GM12878 (cell line): Measurements from ENCODE around the gene PTBP3. TPM values are rescaled to one million over a fixed set of nuclear protein-coding genes. Genes with fewer than 3 reads are reported as not detected.

ENCODE experiments used
- ATF7 ChIP-seq: fragments of 450-650 bp; IDR thresholded peaks from 2 replicates; pipeline ENCODE4 v1.6.1; 2016; ENCODE audit warnings: low read depth, mild to moderate bottlenecking
- BCLAF1 ChIP-seq: fragments of 450-650 bp; IDR thresholded peaks from 2 replicates; pipeline ENCODE4 v1.6.1; 2017; ENCODE audit warnings: antibody characterized with exemption, mild to moderate bottlenecking, moderate library complexity
- ESRRA ChIP-seq: IDR thresholded peaks from 2 replicates; pipeline ENCODE4 v1.6.1; 2012; ENCODE audit warnings: mild to moderate bottlenecking, low read length, improper control_type of control experiment
- MEF2B ChIP-seq: fragments of 450-650 bp; IDR thresholded peaks from 2 replicates; pipeline ENCODE4 v1.6.1; 2018; ENCODE audit warnings: mild to moderate bottlenecking, moderate library complexity; ENCODE audit not compliant: partially characterized antibody, poor library complexity, severe bottlenecking
- MYC ChIP-seq: IDR thresholded peaks from 2 replicates; pipeline ENCODE4 v1.6.1; 2011; ENCODE audit warnings: mild to moderate bottlenecking, low read length, moderate library complexity, inconsistent platforms; ENCODE audit not compliant: insufficient read depth, insufficient replicate concordance, insufficient read length, severe bottlenecking
- PAX5 ChIP-seq: IDR thresholded peaks from 2 replicates; pipeline ENCODE4 v1.6.1; 2011; ENCODE audit warnings: low read depth, low read length, borderline replicate concordance
- PKNOX1 ChIP-seq: fragments of 450-650 bp; IDR thresholded peaks from 2 replicates; pipeline ENCODE4 v1.6.1; 2016; ENCODE audit warnings: mild to moderate bottlenecking
- POLR2AphosphoS2 ChIP-seq: IDR thresholded peaks from 2 replicates; pipeline ENCODE4 v1.6.1; 2011; ENCODE audit warnings: low read depth, mild to moderate bottlenecking, low read length, improper control_type of control experiment, moderate library complexity
- POLR2AphosphoS5 ChIP-seq: IDR thresholded peaks from 2 replicates; pipeline ENCODE4 v1.6.1; 2011; ENCODE audit warnings: mild to moderate bottlenecking, low read length, inconsistent platforms
- RELA ChIP-seq: fragments of 450-650 bp; IDR thresholded peaks from 2 replicates; pipeline ENCODE4 v1.8.0; 2014; ENCODE audit warnings: borderline replicate concordance; ENCODE audit not compliant: partially characterized antibody
- SIN3A ChIP-seq: IDR thresholded peaks from 2 replicates; pipeline ENCODE4 v1.6.1; 2012; ENCODE audit warnings: low read depth, low read length, improper control_type of control experiment
- SMAD5 ChIP-seq: IDR thresholded peaks from 2 replicates; pipeline ENCODE4 v1.6.1; 2016; ENCODE audit warnings: antibody characterized with exemption, low read depth
- SPI1 ChIP-seq: IDR thresholded peaks from 2 replicates; pipeline ENCODE4 v1.6.1; 2011; ENCODE audit warnings: low read depth, mild to moderate bottlenecking, low read length, moderate library complexity, borderline replicate concordance; ENCODE audit not compliant: insufficient read depth
- WRNIP1 ChIP-seq: IDR thresholded peaks from 2 replicates; pipeline ENCODE4 v1.6.1; 2011; ENCODE audit warnings: low read depth, low read length, improper control_type of control experiment, borderline replicate concordance
- ZBTB11 ChIP-seq: fragments of 450-650 bp; formaldehyde crosslinking; IDR thresholded peaks from 2 replicates; pipeline ENCODE4 v1.5.0; 2022; ENCODE audit warnings: mild to moderate bottlenecking, missing genetic modification characterization
- polyA plus RNA-seq, 11 experiments: library from polyadenylated mRNA; depleted of rRNA in 4 of 11; unstranded in 6 of 11; stranded (reverse) in 5 of 11; fragments of >200 nt; fragmentation: Nextera tagmentation in 4 of 11; fragmentation: Illumina TruSeq in 1 of 11; extraction: Ambion mirVana in 4 of 11; extraction: Trizol in 1 of 11; gene quantifications; 1 replicate in 1 of 11; 2 replicates in 10 of 11; pipeline versions ENCODE4 v1.2.1 to v1.2.3, GENCODE V29; 2011 to 2016; ENCODE audit warnings: inconsistent platforms in 2 of 11, missing spikeins in 2 of 11, low read depth in 1 of 11
- total RNA-seq, 4 experiments: library from RNA; depleted of rRNA in 3 of 4; stranded (reverse); fragments of >200 nt in 3 of 4; fragmentation: Illumina TruSeq in 1 of 4; extraction: Trizol in 1 of 4; gene quantifications; 2 replicates each; pipeline versions ENCODE4 v1.2.1 to v1.2.3, GENCODE V29; 2013 to 2021
- TF ChIP-seq, protein P1 (sequence below): IDR thresholded peaks from 2 replicates; pipeline ENCODE4 v1.6.1; 2011; ENCODE audit warnings: low read depth, low read length, improper control_type of control experiment, borderline replicate concordance
- TF ChIP-seq, protein P2 (sequence below): fragments of 150-350 bp; IDR thresholded peaks from 2 replicates; pipeline ENCODE4 v1.6.1; 2016; ENCODE audit warnings: low read depth, low read length

Gene PTBP3
- total and polyA plus RNA-seq, 10 of the 15 experiments (the other 5 are each of a cell fraction or from before 2014, with no cell fraction given) = 12.5 to 104 (median 52.7) TPM

DNA sequence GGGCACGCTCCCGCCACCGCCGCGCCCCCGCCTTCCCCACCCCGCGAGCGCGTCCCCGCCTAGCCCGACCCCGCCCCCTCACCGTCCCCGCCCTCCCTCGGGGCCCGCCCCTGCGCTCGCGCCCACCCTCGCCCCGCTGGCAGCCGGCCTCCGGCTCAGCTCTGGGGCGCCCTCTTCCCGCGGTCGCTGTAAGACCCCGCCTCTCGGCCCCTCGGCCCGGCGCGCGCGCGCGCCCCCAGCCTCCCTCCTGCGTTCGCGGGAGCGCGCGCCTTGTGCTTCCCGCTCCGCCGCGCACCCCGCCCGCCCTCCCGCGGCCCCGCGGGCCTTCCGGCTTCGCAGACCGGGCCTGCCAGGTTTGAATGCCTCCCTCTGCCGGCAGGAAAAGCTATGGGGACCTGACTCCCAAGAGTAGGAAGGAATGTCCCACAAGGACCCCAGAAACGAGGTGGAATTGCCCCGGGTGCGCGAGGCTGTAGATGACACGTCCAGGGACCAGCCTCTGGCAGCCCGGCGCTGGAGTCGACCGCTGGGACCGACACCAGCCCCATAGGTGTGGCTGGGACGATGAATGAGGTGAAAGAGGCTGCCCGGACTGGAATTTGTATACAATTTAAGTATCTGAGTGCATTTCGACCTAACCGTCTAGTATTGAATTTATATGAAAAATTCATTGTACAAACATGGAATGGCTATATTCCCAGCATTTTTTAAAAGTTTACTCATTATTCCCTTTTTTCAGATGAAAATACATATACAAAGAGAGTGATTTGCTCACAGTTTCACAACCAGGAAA, 416 bp upstream of the PTBP3 start (continued):
- TF ChIP-seq ZBTB11 (CRISPR knock-in tag) = no peak
- no peak for TF ChIP-seq SMAD5
- no peak for TF ChIP-seq MYC
- no peak for TF ChIP-seq ATF7
- peak; percentile 33; the same call in 1 of the 2 replicates for TF ChIP-seq POLR2AphosphoS5
- TF ChIP-seq BCLAF1 = no peak
- TF ChIP-seq, protein P1, sequence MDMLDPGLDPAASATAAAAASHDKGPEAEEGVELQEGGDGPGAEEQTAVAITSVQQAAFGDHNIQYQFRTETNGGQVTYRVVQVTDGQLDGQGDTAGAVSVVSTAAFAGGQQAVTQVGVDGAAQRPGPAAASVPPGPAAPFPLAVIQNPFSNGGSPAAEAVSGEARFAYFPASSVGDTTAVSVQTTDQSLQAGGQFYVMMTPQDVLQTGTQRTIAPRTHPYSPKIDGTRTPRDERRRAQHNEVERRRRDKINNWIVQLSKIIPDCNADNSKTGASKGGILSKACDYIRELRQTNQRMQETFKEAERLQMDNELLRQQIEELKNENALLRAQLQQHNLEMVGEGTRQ = no peak
- TF ChIP-seq, protein P2, sequence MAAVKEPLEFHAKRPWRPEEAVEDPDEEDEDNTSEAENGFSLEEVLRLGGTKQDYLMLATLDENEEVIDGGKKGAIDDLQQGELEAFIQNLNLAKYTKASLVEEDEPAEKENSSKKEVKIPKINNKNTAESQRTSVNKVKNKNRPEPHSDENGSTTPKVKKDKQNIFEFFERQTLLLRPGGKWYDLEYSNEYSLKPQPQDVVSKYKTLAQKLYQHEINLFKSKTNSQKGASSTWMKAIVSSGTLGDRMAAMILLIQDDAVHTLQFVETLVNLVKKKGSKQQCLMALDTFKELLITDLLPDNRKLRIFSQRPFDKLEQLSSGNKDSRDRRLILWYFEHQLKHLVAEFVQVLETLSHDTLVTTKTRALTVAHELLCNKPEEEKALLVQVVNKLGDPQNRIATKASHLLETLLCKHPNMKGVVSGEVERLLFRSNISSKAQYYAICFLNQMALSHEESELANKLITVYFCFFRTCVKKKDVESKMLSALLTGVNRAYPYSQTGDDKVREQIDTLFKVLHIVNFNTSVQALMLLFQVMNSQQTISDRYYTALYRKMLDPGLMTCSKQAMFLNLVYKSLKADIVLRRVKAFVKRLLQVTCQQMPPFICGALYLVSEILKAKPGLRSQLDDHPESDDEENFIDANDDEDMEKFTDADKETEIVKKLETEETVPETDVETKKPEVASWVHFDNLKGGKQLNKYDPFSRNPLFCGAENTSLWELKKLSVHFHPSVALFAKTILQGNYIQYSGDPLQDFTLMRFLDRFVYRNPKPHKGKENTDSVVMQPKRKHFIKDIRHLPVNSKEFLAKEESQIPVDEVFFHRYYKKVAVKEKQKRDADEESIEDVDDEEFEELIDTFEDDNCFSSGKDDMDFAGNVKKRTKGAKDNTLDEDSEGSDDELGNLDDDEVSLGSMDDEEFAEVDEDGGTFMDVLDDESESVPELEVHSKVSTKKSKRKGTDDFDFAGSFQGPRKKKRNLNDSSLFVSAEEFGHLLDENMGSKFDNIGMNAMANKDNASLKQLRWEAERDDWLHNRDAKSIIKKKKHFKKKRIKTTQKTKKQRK = no peak
- no peak for TF ChIP-seq SPI1
- TF ChIP-seq RELA = no peak
- no peak for TF ChIP-seq PAX5
- no peak for TF ChIP-seq PKNOX1
- no peak for TF ChIP-seq ESRRA
- TF ChIP-seq SIN3A = no peak
- TF ChIP-seq WRNIP1 = no peak
- no peak for TF ChIP-seq MEF2B
- no peak for TF ChIP-seq POLR2AphosphoS2
